22Rv1 (cell line): ENCODE data around the gene NMRAL1.

Experiments
- H3K27ac ChIP-seq: fragments of 450-650 bp; 2 replicates; pipeline ENCODE4 v1.5.1; 2017
- CTCF ChIP-seq: fragments of 450-650 bp; IDR thresholded peaks from 2 replicates; pipeline ENCODE4 v1.5.1; 2017; ENCODE audit warnings: mild to moderate bottlenecking
- ZFX ChIP-seq: fragments of 450-650 bp; IDR thresholded peaks from 2 replicates; pipeline ENCODE4 v1.6.1; 2017; ENCODE audit warnings: antibody characterized with exemption, borderline replicate concordance

Gene NMRAL1

DNA sequence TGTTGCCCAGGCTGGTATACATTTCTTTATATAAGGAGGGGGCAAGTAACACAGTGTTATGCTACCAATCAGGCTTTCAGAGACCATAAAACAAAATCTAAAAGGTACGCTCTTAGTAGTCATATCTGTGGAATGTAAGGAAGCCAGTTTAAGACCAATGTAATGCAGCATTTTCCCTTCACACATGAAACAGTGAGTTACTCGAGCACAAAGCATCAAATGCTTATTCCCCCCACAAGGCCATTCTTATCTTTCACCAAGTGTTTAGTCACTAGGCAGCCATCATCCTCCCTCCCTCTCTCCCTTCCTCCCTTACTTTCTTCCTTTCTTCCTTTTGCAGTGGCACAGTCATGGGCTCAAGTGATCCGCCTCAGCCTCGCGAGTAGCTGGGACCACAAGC, 14.6 kb upstream of the NMRAL1 start:
- TF ChIP-seq ZFX (no peak), CTCF (no peak)
- no peak overlapping the region for H3K27ac ChIP-seq

DNA sequence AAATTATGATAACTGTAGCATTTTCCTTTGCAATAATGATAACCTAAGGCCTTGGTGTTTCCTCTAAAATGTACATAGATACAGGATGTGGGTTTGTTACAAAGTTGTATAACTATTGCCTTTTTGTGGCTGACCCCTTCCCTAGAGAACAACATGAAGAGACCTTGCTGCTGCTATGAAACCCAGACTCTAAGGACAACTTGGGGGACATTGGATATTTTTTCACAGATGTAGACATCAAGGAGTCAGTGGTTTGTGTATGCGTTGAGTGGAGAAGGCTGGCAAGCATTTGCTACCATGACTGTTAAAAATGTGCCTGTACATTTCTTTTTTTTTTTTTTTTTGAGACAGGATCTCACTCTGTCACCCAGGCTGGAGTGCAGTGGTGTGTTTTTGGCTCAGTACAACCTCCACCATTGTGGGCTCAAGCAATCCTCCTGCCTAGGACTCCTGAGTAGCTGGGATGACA, 14.1 kb upstream of the NMRAL1 start:
- no peak overlapping the region for H3K27ac ChIP-seq
- TF ChIP-seq ZFX (no peak), CTCF (no peak)

- no peak overlapping the region for H3K27ac ChIP-seq
- no peak for TF ChIP-seq ZFX
- no peak for TF ChIP-seq CTCF
Observed at GRCh38 chr16:4487955-4488498, 13.6 kb upstream of the NMRAL1 start.

- no peak for TF ChIP-seq CTCF
- no peak overlapping the region for H3K27ac ChIP-seq
Observed at GRCh38 chr16:4486126-4486893, 11.9 kb upstream of the NMRAL1 start.

- TF ChIP-seq CTCF (no peak), ZFX (no peak)
- no peak overlapping the region for H3K27ac ChIP-seq
Observed at GRCh38 chr16:4481963-4482362, 7.5 kb upstream of the NMRAL1 start.

DNA sequence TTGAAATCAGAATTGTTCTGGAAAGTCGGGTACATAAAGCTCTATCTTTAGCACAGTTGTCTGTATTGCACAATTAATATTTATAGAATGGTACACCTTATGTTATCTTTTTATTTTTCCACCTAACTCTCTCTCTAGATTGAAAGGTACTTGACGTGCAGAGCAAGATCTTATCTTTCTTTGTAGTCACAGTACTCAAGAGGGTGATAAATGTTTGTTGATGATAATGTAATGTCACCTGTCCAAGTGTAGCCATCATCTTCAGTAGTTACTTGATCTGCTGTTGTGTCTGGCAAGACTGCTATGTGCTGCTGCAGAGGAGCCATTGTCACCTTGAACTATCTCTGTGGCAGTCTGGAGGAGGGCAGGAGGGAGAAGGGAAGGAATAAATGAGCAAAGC, 7.1 kb upstream of the NMRAL1 start:
- H3K27ac ChIP-seq = no peak overlapping the region
- no peak for TF ChIP-seq ZFX
- TF ChIP-seq CTCF = no peak

DNA sequence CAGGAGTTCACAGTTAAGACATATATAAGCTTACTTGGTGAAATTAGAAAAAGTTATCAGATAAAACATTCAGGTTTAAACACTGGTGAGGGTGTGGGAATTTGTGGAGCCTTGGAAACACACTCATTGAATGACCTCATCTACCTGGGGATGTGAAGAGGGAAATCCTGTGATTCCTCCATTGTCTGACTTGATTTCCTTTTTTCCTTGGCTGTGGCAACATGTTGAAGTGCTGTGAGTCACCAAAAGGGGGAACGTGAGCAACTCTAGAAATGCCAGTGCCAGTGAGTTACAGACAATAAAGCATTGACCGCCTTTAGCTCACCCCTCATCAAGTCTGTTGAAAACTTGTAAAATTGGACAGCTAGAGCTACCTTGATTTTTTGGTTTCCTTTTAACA, 3.5 kb upstream of the NMRAL1 start:
- no peak for TF ChIP-seq ZFX
- no peak for TF ChIP-seq CTCF
- H3K27ac ChIP-seq = no peak overlapping the region
